OCI-LY3 (cell line): ENCODE data around the gene CEP112.

Experiments used
- EZH2phosphoT487 ChIP-seq: fragments of 200-600 bp; shearing (Covaris generic); IDR thresholded peaks from 2 replicates; pipeline ENCODE4 v1.6.1; 2018; ENCODE audit warnings: antibody characterized with exemption, mixed run types, low read depth
- TF ChIP-seq, protein P1 (sequence below): fragments of 200-600, 300-600 bp; sonication (generic); IDR thresholded peaks from 2 replicates; pipeline ENCODE4 v1.5.1; 2014; ENCODE audit warnings: antibody characterized with exemption, low read length, low read depth

DNA sequence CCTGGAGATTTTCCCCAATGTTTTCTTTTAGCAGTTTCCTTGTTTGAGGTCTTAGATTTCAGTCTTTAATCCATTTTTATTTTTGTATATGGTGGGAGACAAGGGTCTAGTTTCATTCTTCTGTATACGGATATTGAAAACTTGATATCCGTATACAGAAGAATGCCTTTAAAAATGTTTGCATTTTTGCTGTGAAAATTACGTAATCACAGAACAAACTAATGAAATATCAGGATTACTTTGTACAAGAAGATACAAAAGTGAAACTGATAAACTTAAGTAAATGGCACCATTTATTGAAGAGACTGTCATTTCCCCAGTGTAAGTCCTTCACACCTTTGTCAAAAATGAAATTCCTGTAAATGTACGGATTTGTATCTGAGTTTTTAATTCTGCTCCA, 13.3 kb downstream of the CEP112 start:
- TF ChIP-seq, protein P1, sequence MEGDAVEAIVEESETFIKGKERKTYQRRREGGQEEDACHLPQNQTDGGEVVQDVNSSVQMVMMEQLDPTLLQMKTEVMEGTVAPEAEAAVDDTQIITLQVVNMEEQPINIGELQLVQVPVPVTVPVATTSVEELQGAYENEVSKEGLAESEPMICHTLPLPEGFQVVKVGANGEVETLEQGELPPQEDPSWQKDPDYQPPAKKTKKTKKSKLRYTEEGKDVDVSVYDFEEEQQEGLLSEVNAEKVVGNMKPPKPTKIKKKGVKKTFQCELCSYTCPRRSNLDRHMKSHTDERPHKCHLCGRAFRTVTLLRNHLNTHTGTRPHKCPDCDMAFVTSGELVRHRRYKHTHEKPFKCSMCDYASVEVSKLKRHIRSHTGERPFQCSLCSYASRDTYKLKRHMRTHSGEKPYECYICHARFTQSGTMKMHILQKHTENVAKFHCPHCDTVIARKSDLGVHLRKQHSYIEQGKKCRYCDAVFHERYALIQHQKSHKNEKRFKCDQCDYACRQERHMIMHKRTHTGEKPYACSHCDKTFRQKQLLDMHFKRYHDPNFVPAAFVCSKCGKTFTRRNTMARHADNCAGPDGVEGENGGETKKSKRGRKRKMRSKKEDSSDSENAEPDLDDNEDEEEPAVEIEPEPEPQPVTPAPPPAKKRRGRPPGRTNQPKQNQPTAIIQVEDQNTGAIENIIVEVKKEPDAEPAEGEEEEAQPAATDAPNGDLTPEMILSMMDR: no peak
- no peak for TF ChIP-seq EZH2phosphoT487
